A673 (cell line): ENCODE data around the gene TMEM266. TPM values are rescaled to one million over a fixed set of nuclear protein-coding genes. Genes with fewer than 3 reads are reported as not detected.

Experiments
- BruUV-seq: library from RNA; stranded (reverse); fragments of 400-500 nt; replicated peaks from 2 replicates; lab custom pipeline; 2021; lab: Mats Ljungman, UMichigan
- CTCF ChIA-PET: fragments of 300-600 bp; sonication (Branson Sonifier 250); formaldehyde crosslinking; loops from one replicate; lab custom pipeline; 2022; ENCODE audit warnings: antibody characterized with exemption; lab: Charles Lee
- POLR2A ChIA-PET: fragments of 300-600 bp; sonication (Branson Sonifier 250); formaldehyde crosslinking; loops from one replicate; lab custom pipeline; 2022; ENCODE audit warnings: antibody characterized with exemption; ENCODE audit not compliant: low non-redundant PET; lab: Charles Lee
- DNase-seq: peaks from one replicate; pipeline ENCODE4 v3.0.0-alpha.2; 2015; ENCODE audit warnings: low spot score
- H3K27ac ChIP-seq: fragments of 200-600 bp; sonication (generic); 2 replicates; pipeline ENCODE4 v1.5.1; 2016; ENCODE audit warnings: mixed run types, low read depth, mild to moderate bottlenecking, mixed read lengths, antibody characterized with exemption, low read length; ENCODE audit not compliant: poor library complexity, severe bottlenecking
- H3K27me3 ChIP-seq: fragments of 200-600 bp; sonication (generic); replicated peaks from 2 replicates; pipeline ENCODE4 v1.6.1; 2017; ENCODE audit warnings: mixed run types, low read depth, mild to moderate bottlenecking, mixed read lengths, antibody characterized with exemption, low read length; ENCODE audit not compliant: insufficient read depth, poor library complexity
- H3K36me3 ChIP-seq: fragments of 200-600 bp; sonication (generic); 2 replicates; pipeline ENCODE4 v1.6.1; 2016; ENCODE audit warnings: mixed run types, mild to moderate bottlenecking, mixed read lengths, antibody characterized with exemption, low read length; ENCODE audit not compliant: insufficient read depth, poor library complexity, severe bottlenecking
- H3K4me1 ChIP-seq: fragments of 200-600 bp; sonication (generic); 2 replicates; pipeline ENCODE4 v1.6.1; 2017; ENCODE audit warnings: mixed run types, mild to moderate bottlenecking, mixed read lengths, antibody characterized with exemption, low read length; ENCODE audit not compliant: insufficient read depth, poor library complexity, severe bottlenecking
- H3K4me3 ChIP-seq: fragments of 200-600 bp; sonication (generic); 2 replicates; pipeline ENCODE4 v1.5.1; 2016; ENCODE audit warnings: low read depth, mixed run types, mild to moderate bottlenecking, mixed read lengths, low read length; ENCODE audit not compliant: poor library complexity, severe bottlenecking
- H3K9me3 ChIP-seq: fragments of 200-600 bp; sonication (generic); 2 replicates; pipeline ENCODE4 v1.6.1; 2016; ENCODE audit warnings: mixed run types, low read depth, mild to moderate bottlenecking, mixed read lengths, antibody characterized with exemption, low read length; ENCODE audit not compliant: poor library complexity, severe bottlenecking
- EZH2 ChIP-seq: fragments of 200-600 bp; sonication (generic); IDR thresholded peaks from 2 replicates; pipeline ENCODE4 v1.6.1; 2017; ENCODE audit warnings: borderline replicate concordance, low read depth, mild to moderate bottlenecking, mixed read lengths, antibody characterized with exemption, low read length; ENCODE audit not compliant: poor library complexity, severe bottlenecking
- intact Hi-C: fragments of 100-400 bp; cut with micrococcal nuclease; formaldehyde crosslinking; loops from one replicate; pipeline ENCODE4 v1.10.0; 2022; ENCODE audit not compliant: unreplicated experiment
- total RNA-seq: library from RNA; stranded (reverse); gene quantifications from 2 replicates; pipeline ENCODE4 v1.2.3, GENCODE V29; 2021
- TF ChIP-seq, protein P1 (sequence below): fragments of 300-800, 200-600 bp; sonication (generic); conservative IDR thresholded peaks from 2 replicates; pipeline ENCODE4 v1.5.1; 2017; ENCODE audit warnings: low read depth, mild to moderate bottlenecking, antibody characterized with exemption, low read length, moderate library complexity, mixed read lengths

TMEM266 gene
- total RNA-seq, 1 experiment from 2014 or later: not detected

DNA sequence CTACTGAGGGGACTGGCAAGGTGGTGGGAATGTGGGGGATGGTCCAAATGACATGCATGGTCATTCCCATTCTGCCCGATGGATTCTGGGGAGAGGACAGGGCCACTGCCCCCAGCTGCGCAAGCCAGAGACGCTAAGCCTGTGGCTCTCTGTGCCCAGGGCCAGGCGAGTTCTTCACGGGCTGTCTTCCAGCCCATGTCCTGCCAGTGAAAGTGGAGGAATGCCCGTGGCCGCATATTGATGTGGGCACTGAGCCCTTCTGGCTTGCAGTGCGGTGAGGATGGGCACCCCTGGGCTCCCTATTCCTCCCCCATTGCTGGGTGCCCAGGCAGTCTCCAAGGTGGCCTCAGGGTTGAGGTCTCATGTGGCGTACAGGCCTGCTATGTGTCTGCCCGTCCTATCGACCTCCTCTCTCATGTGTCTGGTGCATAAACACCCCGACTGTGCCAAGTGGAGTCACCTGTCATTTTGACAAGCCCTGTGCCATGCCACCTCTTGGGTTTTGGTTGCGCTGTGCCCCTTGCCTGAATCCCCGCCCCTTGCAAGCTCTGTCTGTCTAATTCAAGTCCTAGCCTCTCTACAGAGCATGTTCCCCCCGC, 116.8 kb downstream of the TMEM266 start:
- Histone ChIP-seq H3K27me3 (no peaks in the 10 kb centered on the region), H3K4me3 (no peak overlapping the region), H3K36me3 (no peaks in the 10 kb centered on the region), H3K9me3 (no peaks in the 10 kb centered on the region), H3K4me1 (no peaks in the 10 kb centered on the region), H3K27ac (no peak overlapping the region)
- TF ChIP-seq, protein P1, sequence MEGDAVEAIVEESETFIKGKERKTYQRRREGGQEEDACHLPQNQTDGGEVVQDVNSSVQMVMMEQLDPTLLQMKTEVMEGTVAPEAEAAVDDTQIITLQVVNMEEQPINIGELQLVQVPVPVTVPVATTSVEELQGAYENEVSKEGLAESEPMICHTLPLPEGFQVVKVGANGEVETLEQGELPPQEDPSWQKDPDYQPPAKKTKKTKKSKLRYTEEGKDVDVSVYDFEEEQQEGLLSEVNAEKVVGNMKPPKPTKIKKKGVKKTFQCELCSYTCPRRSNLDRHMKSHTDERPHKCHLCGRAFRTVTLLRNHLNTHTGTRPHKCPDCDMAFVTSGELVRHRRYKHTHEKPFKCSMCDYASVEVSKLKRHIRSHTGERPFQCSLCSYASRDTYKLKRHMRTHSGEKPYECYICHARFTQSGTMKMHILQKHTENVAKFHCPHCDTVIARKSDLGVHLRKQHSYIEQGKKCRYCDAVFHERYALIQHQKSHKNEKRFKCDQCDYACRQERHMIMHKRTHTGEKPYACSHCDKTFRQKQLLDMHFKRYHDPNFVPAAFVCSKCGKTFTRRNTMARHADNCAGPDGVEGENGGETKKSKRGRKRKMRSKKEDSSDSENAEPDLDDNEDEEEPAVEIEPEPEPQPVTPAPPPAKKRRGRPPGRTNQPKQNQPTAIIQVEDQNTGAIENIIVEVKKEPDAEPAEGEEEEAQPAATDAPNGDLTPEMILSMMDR: no peak
- TF ChIP-seq EZH2: no peak
- CTCF ChIA-PET: no interaction called here
- no peak for DNase-seq
- no TSS peak for BruUV-seq
- intact Hi-C loops: no loop called here
- POLR2A ChIA-PET: no interaction called here

DNA sequence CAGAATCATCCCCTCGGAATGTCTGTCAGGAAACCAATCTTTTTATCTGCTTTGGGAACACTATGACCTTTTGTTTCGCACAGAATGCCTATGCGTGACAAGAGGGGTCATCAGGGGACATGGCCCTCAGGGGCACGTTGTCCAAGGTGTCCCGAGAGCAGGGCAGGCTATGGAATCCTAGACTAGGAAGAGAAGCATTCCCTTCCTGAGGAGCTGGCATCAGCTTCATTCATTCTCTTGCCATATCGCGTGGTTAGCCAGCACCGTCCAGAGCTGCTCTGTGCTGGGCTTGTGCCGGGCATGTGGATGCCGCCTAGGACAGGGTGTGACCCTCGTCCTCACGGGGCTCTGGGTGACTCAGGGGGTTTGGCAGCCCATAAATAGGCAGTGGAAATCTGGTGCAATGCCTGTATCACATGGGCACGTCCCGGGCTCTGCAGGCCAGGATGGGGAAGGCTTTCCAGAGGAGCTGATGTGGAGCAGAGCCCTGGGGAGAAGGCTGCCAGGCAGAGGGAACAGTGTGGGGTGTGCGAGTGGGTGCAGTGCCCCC, 117.8 kb downstream of the TMEM266 start:
- Histone ChIP-seq H3K27me3 (no peaks in the 10 kb centered on the region), H3K9me3 (no peaks in the 10 kb centered on the region), H3K4me3 (no peak overlapping the region), H3K36me3 (no peaks in the 10 kb centered on the region), H3K27ac (no peak overlapping the region), H3K4me1 (no peaks in the 10 kb centered on the region)
- DNase-seq: no peak
- CTCF ChIA-PET: interaction anchor here (0.6 kb wide), 1 partner anchor 179 kb away, joined by 3 read pairs; no protein-coding TSS in a partner anchor
- POLR2A ChIA-PET: no interaction called here
- BruUV-seq: no TSS peak
- intact Hi-C loops: no loop called here
- no peak for TF ChIP-seq EZH2
- TF ChIP-seq, protein P1: no peak

DNA sequence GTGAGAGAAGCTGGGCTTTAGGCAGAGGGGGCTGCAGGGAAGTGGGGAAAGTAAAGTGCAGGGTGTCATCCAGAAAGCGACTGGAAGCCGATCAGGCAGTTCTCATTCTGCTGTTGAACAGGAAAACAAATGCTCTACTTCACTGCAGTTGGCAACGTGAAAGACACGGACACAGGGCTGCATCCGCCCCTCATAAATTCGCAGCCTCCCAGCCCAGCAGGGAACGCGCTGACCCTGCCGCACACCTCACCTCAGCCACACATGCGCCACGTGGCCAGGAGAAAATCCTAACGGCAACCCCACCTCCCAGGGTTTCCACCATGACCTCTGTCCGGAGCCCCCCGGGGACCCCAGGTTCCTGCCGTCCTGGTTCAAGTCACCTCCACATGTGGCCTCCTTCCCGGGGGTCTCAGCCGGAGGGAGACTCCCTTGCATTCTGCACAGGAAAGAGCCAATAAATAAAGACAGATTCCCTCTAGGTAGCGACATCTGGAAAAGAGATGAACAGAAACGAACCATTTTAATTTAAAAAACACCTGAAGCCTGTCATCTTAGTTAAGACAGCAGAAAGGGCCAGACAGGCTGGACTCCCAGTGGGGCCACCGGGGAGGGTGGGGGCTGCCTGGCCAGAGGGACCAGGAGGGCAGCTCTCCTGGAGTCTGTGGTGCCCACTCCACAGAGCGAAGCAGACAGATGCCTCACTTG, 118.7 kb downstream of the TMEM266 start:
- intact Hi-C loops: no loop called here
- CTCF ChIA-PET: interaction anchor here (0.6 kb wide), 1 partner anchor 178 kb away, joined by 3 read pairs; no protein-coding TSS in a partner anchor
- Histone ChIP-seq H3K27ac (no peak overlapping the region), H3K27me3 (no peaks in the 10 kb centered on the region), H3K36me3 (no peaks in the 10 kb centered on the region), H3K4me3 (no peak overlapping the region), H3K9me3 (no peaks in the 10 kb centered on the region), H3K4me1 (no peaks in the 10 kb centered on the region)
- BruUV-seq: no TSS peak
- TF ChIP-seq EZH2: no peak
- TF ChIP-seq, protein P1: no peak
- DNase-seq: no peak
- POLR2A ChIA-PET: no interaction called here
